Hepatocyte (in vitro differentiated cells): ENCODE measurements around the gene THTPA. TPM values are rescaled to one million over a fixed set of nuclear protein-coding genes. Genes with fewer than 3 reads are reported as not detected.

Experiments used
- DNase-seq: peaks from one replicate; pipeline ENCODE4 v3.0.0-alpha.2; 2016; ENCODE audit warnings: low spot score
- H2AFZ ChIP-seq: fragments of 200-600 bp; sonication (generic); 2 replicates; pipeline ENCODE4 v1.6.0; 2016; ENCODE audit warnings: antibody characterized with exemption, mild to moderate bottlenecking
- H3K27ac ChIP-seq: fragments of 200-600 bp; sonication (generic); 2 replicates; pipeline ENCODE4 v1.5.1; 2016; ENCODE audit warnings: mild to moderate bottlenecking
- H3K27me3 ChIP-seq: fragments of 200-600 bp; sonication (generic); 2 replicates; pipeline ENCODE4 v1.6.1; 2016
- H3K36me3 ChIP-seq: fragments of 200-600 bp; sonication (generic); replicated peaks from 2 replicates; pipeline ENCODE4 v1.5.1; 2016; ENCODE audit warnings: low read depth; ENCODE audit not compliant: insufficient read depth
- H3K4me1 ChIP-seq: fragments of 200-600 bp; sonication (generic); 2 replicates; pipeline ENCODE4 v1.5.1; 2016; ENCODE audit warnings: mild to moderate bottlenecking, moderate library complexity; ENCODE audit not compliant: insufficient read depth
- H3K4me2 ChIP-seq: fragments of 200-600 bp; sonication (generic); 2 replicates; pipeline ENCODE4 v1.6.0; 2016
- H3K4me3 ChIP-seq: fragments of 200-600 bp; sonication (generic); 2 replicates; pipeline ENCODE4 v1.5.1; 2016; ENCODE audit warnings: mild to moderate bottlenecking
- H3K79me2 ChIP-seq: fragments of 200-600 bp; sonication (generic); 2 replicates; pipeline ENCODE4 v1.6.0; 2017; ENCODE audit warnings: mild to moderate bottlenecking
- H3K9me2 ChIP-seq: fragments of 200-600 bp; sonication (generic); replicated peaks from 2 replicates; pipeline ENCODE4 v1.6.0; 2017; ENCODE audit warnings: mild to moderate bottlenecking; ENCODE audit not compliant: insufficient read depth
- H3K9me3 ChIP-seq: fragments of 200-600 bp; sonication (generic); 2 replicates; pipeline ENCODE4 v1.5.1; 2016; ENCODE audit warnings: low read depth, mild to moderate bottlenecking
- H4K20me1 ChIP-seq: fragments of 200-600 bp; sonication (generic); 2 replicates; pipeline ENCODE4 v1.6.0; 2016; ENCODE audit warnings: mild to moderate bottlenecking; ENCODE audit not compliant: insufficient read depth, poor library complexity, severe bottlenecking
- EZH2 ChIP-seq: fragments of 200-600 bp; sonication (generic); IDR thresholded peaks from 2 replicates; pipeline ENCODE4 v1.6.1; 2016; ENCODE audit warnings: antibody characterized with exemption, mild to moderate bottlenecking, borderline replicate concordance
- EZH2phosphoT487 ChIP-seq: fragments of 200-600 bp; sonication (generic); IDR thresholded peaks from one replicate; pipeline ENCODE4 v1.6.1; 2018; ENCODE audit warnings: antibody characterized with exemption, mild to moderate bottlenecking, low read depth, moderate library complexity; ENCODE audit not compliant: unreplicated experiment, severe bottlenecking
- WGBS: methylation state at CpG from one replicate; pipeline ENCODE4 v1.1.6; 2016; ENCODE audit warnings: low lambda C conversion rate; ENCODE audit errors: missing lambda C conversion rate; 5-methylcytosine and 5-hydroxymethylcytosine counted together
- polyA plus RNA-seq: library from polyadenylated mRNA; unstranded; fragments of >200 nt; fragmentation: Nextera tagmentation; extraction: Ambion mirVana; gene quantifications from 2 replicates; pipeline ENCODE4 v1.2.1, GENCODE V29; 2016
- total RNA-seq: library from RNA; depleted of rRNA; stranded (reverse); fragments of >200 nt; gene quantifications from 2 replicates; pipeline ENCODE4 v1.2.3, GENCODE V29; 2014
- TF ChIP-seq, protein P1 (sequence below): fragments of 200-600 bp; sonication (generic); IDR thresholded peaks from 2 replicates; pipeline ENCODE4 v1.5.1; 2016; ENCODE audit warnings: antibody characterized with exemption, mild to moderate bottlenecking; ENCODE audit not compliant: poor library complexity

The THTPA gene
- total and polyA plus RNA-seq, 2 experiments from 2014 or later = 13.5 to 15.5 TPM

GRCh38 chr14:23513818-23514643 is 42.0 kb upstream of the THTPA start:
- WGBS = 97% methylated on average over 8 of the region's 8 CpGs
- DNase-seq = no peak
- H3K9me3 ChIP-seq = no peaks in the 10 kb centered on the region
- no peaks in the 10 kb centered on the region for H3K36me3 ChIP-seq
- no peak overlapping the region for H3K27ac ChIP-seq
- TF ChIP-seq, protein P1, sequence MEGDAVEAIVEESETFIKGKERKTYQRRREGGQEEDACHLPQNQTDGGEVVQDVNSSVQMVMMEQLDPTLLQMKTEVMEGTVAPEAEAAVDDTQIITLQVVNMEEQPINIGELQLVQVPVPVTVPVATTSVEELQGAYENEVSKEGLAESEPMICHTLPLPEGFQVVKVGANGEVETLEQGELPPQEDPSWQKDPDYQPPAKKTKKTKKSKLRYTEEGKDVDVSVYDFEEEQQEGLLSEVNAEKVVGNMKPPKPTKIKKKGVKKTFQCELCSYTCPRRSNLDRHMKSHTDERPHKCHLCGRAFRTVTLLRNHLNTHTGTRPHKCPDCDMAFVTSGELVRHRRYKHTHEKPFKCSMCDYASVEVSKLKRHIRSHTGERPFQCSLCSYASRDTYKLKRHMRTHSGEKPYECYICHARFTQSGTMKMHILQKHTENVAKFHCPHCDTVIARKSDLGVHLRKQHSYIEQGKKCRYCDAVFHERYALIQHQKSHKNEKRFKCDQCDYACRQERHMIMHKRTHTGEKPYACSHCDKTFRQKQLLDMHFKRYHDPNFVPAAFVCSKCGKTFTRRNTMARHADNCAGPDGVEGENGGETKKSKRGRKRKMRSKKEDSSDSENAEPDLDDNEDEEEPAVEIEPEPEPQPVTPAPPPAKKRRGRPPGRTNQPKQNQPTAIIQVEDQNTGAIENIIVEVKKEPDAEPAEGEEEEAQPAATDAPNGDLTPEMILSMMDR = no peak
- no peak for TF ChIP-seq EZH2
- no peak for TF ChIP-seq EZH2phosphoT487
- H3K79me2 ChIP-seq = no peaks in the 10 kb centered on the region
- no peak overlapping the region for H3K4me2 ChIP-seq
- no peak overlapping the region for H2AFZ ChIP-seq
- H3K4me3 ChIP-seq = no peak overlapping the region
- H4K20me1 ChIP-seq = no peaks in the 10 kb centered on the region
- no peaks in the 10 kb centered on the region for H3K27me3 ChIP-seq
- H3K4me1 ChIP-seq = no peaks in the 10 kb centered on the region
- no peaks in the 10 kb centered on the region for H3K9me2 ChIP-seq

DNA sequence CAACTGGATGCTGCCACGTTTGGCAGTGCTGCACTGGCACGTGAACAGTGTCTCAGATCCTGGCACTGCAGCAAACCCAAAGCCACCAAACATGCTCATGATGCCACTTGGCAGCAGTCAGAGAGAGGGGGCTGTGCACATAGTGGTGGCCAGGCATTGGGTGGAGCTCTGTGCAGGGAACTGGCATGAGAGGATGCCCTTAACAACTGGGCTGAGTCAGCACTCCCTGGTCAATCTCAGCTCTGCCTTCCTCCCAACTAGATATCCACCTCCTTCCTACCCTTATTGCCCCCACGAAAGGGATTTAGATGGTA is 41.5 kb upstream of the THTPA start:
- Histone ChIP-seq H3K4me2 (no peak overlapping the region), H3K4me3 (no peak overlapping the region), H3K79me2 (no peaks in the 10 kb centered on the region), H3K27ac (no peak overlapping the region), H3K27me3 (no peaks in the 10 kb centered on the region), H3K9me2 (no peaks in the 10 kb centered on the region), H2AFZ (no peak overlapping the region), H3K9me3 (no peaks in the 10 kb centered on the region), H3K36me3 (no peaks in the 10 kb centered on the region), H3K4me1 (no peaks in the 10 kb centered on the region), H4K20me1 (no peaks in the 10 kb centered on the region)
- 90% methylated on average over 3 of the region's 3 CpGs for WGBS
- TF ChIP-seq, protein P1 = no peak
- TF ChIP-seq EZH2phosphoT487 (no peak), EZH2 (no peak)
- DNase-seq = no peak

- TF ChIP-seq EZH2phosphoT487 (no peak), EZH2 (no peak)
- TF ChIP-seq, protein P1 = no peak
- no peaks in the 10 kb centered on the region for H3K9me3 ChIP-seq
- WGBS = 94% methylated on average over 6 of the region's 6 CpGs
- no peaks in the 10 kb centered on the region for H3K4me1 ChIP-seq
- H3K4me3 ChIP-seq = no peak overlapping the region
- H2AFZ ChIP-seq = no peak overlapping the region
- no peak for DNase-seq
- no peak overlapping the region for H3K27ac ChIP-seq
- H3K9me2 ChIP-seq = no peaks in the 10 kb centered on the region
- H3K27me3 ChIP-seq = no peaks in the 10 kb centered on the region
- no peaks in the 10 kb centered on the region for H3K36me3 ChIP-seq
- no peaks in the 10 kb centered on the region for H3K79me2 ChIP-seq
- no peaks in the 10 kb centered on the region for H4K20me1 ChIP-seq
- H3K4me2 ChIP-seq = no peak overlapping the region
These were observed 38.3 kb upstream of the THTPA start for GRCh38 chr14:23517650-23518326.
